MCF 10A (cell line): ENCODE results near the gene EFNA3. TPM values are rescaled to one million over a fixed set of nuclear protein-coding genes. Genes with fewer than 3 reads are reported as not detected.

Source experiments
- BruUV-seq: library from RNA; stranded (reverse); fragments of 400-500 nt; replicated peaks from 2 replicates; lab custom pipeline; 2021; lab: Mats Ljungman, UMichigan
- CTCF ChIA-PET: fragments of 300-600 bp; sonication (Branson Sonifier 250); formaldehyde crosslinking; extraction: SDS; loops from one replicate; lab custom pipeline; 2021; ENCODE audit warnings: antibody characterized with exemption, inconsistent platforms; lab: Yijun Ruan, JAX
- POLR2A ChIA-PET: fragments of 300-600, 350-650 bp; sonication (Branson Sonifier 250); formaldehyde crosslinking; extraction: SDS; loops from one replicate; lab custom pipeline; 2020; ENCODE audit warnings: antibody characterized with exemption, inconsistent platforms; lab: Yijun Ruan, JAX
- DNase-seq: peaks from one replicate; pipeline ENCODE4 v3.0.0-alpha.2; 2018; ENCODE audit not compliant: unreplicated experiment
- H3K27ac Mint-ChIP-seq: one replicate; pipeline ENCODE4 v1.8.0; 2022; ENCODE audit warnings: mild to moderate bottlenecking, low read depth, mixed read lengths; ENCODE audit not compliant: unreplicated experiment
- H3K27me3 Mint-ChIP-seq: one replicate; pipeline ENCODE4 v1.8.0; 2022; ENCODE audit warnings: mixed read lengths; ENCODE audit not compliant: insufficient read depth, unreplicated experiment
- H3K36me3 Mint-ChIP-seq: one replicate; pipeline ENCODE4 v1.8.0; 2022; ENCODE audit warnings: mild to moderate bottlenecking, moderate library complexity, mixed read lengths; ENCODE audit not compliant: insufficient read depth, unreplicated experiment
- H3K4me1 Mint-ChIP-seq: one replicate; pipeline ENCODE4 v1.8.0; 2022; ENCODE audit warnings: mixed read lengths; ENCODE audit not compliant: insufficient read depth, unreplicated experiment
- H3K4me3 Mint-ChIP-seq: one replicate; pipeline ENCODE4 v1.8.0; 2022; ENCODE audit warnings: mild to moderate bottlenecking, moderate library complexity, mixed read lengths; ENCODE audit not compliant: unreplicated experiment
- H3K9me3 Mint-ChIP-seq: one replicate; pipeline ENCODE4 v1.8.0; 2022; ENCODE audit warnings: mixed read lengths; ENCODE audit not compliant: unreplicated experiment
- CTCF ChIP-seq: fragments of 200-600 bp; IDR thresholded peaks from one replicate; pipeline ENCODE4 v1.8.0; 2022; ENCODE audit warnings: antibody characterized with exemption, mild to moderate bottlenecking; ENCODE audit not compliant: unreplicated experiment
- intact Hi-C: fragments of 100-400 bp; cut with micrococcal nuclease; formaldehyde crosslinking; loops from 2 replicates; pipeline ENCODE4 v1.14.1; 2022
- total RNA-seq: library from RNA; stranded (reverse); gene quantifications from 2 replicates; pipeline ENCODE4 v1.2.3, GENCODE V29; 2022

EFNA3 gene
- total RNA-seq, 1 experiment from 2014 or later = 1.7 TPM

GRCh38 chr1:155128755-155129473, 50.3 kb downstream of the EFNA3 start:
- intact Hi-C loops = no loop called here
- peak overlapping the region; percentile 100 for H3K4me3 Mint-ChIP-seq
- peak; percentile 75 for DNase-seq
- no peaks in the 10 kb centered on the region for H3K9me3 Mint-ChIP-seq
- POLR2A ChIA-PET = interaction anchor here (0.6 to 11.9 kb wide), 38 partner anchors 8 to 1151 kb away, joined by 3 to 238 read pairs (median 4); partner anchors contain the start of genes ADAM15, CKS1B, CLK2 and DPM3
- TF ChIP-seq CTCF = no peak
- no peaks in the 10 kb centered on the region for H3K27me3 Mint-ChIP-seq
- H3K27ac Mint-ChIP-seq = peak overlapping the region; percentile 90
- CTCF ChIA-PET = interaction anchor here (0.6 to 14.0 kb wide), 15 partner anchors 8 to 1584 kb away, joined by 3 to 161 read pairs (median 3); partner anchors contain the start of genes FLAD1 and KRTCAP2
- TSS peak; percentile 14 for BruUV-seq
- peaks cover 65% of the 10 kb centered on the region for H3K36me3 Mint-ChIP-seq
- peaks cover 68% of the 10 kb centered on the region for H3K4me1 Mint-ChIP-seq

GRCh38 chr1:155130272-155131006, 51.8 kb downstream of the EFNA3 start:
- no TSS peak for BruUV-seq
- H3K4me3 Mint-ChIP-seq = peak overlapping the region; percentile 100
- H3K36me3 Mint-ChIP-seq = peaks cover 81% of the 10 kb centered on the region
- TF ChIP-seq CTCF = no peak
- no peaks in the 10 kb centered on the region for H3K9me3 Mint-ChIP-seq
- peak overlapping the region; percentile 90 for H3K27ac Mint-ChIP-seq
- H3K27me3 Mint-ChIP-seq = no peaks in the 10 kb centered on the region
- DNase-seq = no peak
- ChIA-PET CTCF (interaction anchor here (0.6 to 14.0 kb wide), 16 partner anchors 8 to 424 kb away, joined by 3 to 161 read pairs (median 7); partner anchors contain the start of gene KRTCAP2), POLR2A (interaction anchor here (0.7 to 11.9 kb wide), 23 partner anchors 6 to 1163 kb away, joined by 3 to 238 read pairs (median 8); partner anchors contain the start of genes ADAM15, CKS1B, CREB3L4 and DPM3)
- peaks cover 67% of the 10 kb centered on the region for H3K4me1 Mint-ChIP-seq
- intact Hi-C loops = no loop called here

- Mint-ChIP-seq H3K9me3 (no peaks in the 10 kb centered on the region), H3K27ac (no peak overlapping the region), H3K36me3 (peaks cover 81% of the 10 kb centered on the region), H3K27me3 (no peaks in the 10 kb centered on the region), H3K4me1 (peaks cover 59% of the 10 kb centered on the region), H3K4me3 (peak overlapping the region; percentile 100)
- no peak for DNase-seq
- ChIA-PET CTCF (interaction anchor here (0.8 to 14.0 kb wide), 9 partner anchors 9 to 96 kb away, joined by 3 to 161 read pairs (median 9); partner anchors contain the start of gene KRTCAP2), POLR2A (interaction anchor here (3.4 to 8.1 kb wide), 5 partner anchors 34 to 158 kb away, joined by 22 to 75 read pairs (median 66); partner anchors contain the start of genes ADAM15, CKS1B, KRTCAP2 and SHC1)
- no TSS peak for BruUV-seq
- intact Hi-C loops = no loop called here
- TF ChIP-seq CTCF = no peak
These were observed 52.6 kb downstream of the EFNA3 start for GRCh38 chr1:155131285-155131684.
